Adrenal gland (tissue), 12 donors: ENCODE data around the gene ITPR1. TPM values are rescaled to one million over a fixed set of nuclear protein-coding genes. Genes with fewer than 3 reads are reported as not detected.

ENCODE experiments used
- DNase-seq, 7 donors: peaks; one replicate each; pipeline ENCODE4 v3.0.0-alpha.2; 2019 to 2020
- H3K27ac ChIP-seq, 5 donors: fragments of 200-600 bp; sonication (generic) in 4 of 5; 1 replicate in 3 of 5; 2 replicates in 2 of 5; pipeline versions ENCODE4 v1.5.1 to v1.8.0; 2016 to 2020; ENCODE audit warnings: mild to moderate bottlenecking in 1 of 5
- H3K27me3 ChIP-seq: fragments of 200-600 bp; 2 replicates; pipeline ENCODE4 v1.8.0; 2021
- H3K36me3 ChIP-seq, 2 donors: fragments of 200-600 bp; replicated peaks in 1 of 2; 1 replicate in 1 of 2; 2 replicates in 1 of 2; pipeline versions ENCODE4 v1.5.1 to v1.8.0; 2018 to 2022
- H3K4me1 ChIP-seq, 2 donors: fragments of 200-600 bp; replicated peaks in 1 of 2; 1 replicate in 1 of 2; 2 replicates in 1 of 2; pipeline versions ENCODE4 v1.5.1 to v1.8.0; 2018 to 2021
- H3K4me3 ChIP-seq, 4 donors: fragments of 200-600 bp; sonication (generic) in 3 of 4; one replicate each; pipeline ENCODE4 v1.5.1; 2016 to 2018
- H3K9me3 ChIP-seq, 3 donors: fragments of 200-600 bp; sonication (generic) in 1 of 3; replicated peaks in 1 of 3; 1 replicate in 2 of 3; 2 replicates in 1 of 3; pipeline versions ENCODE4 v1.5.1 to v1.8.0; 2016 to 2021
- POLR2A ChIP-seq, 2 donors: fragments of 450-650 bp; IDR thresholded peaks; one replicate each; pipeline ENCODE4 v1.6.1; 2017; ENCODE audit warnings: antibody characterized with exemption in 2 of 2, mild to moderate bottlenecking in 2 of 2, moderate library complexity in 1 of 2
- WGBS, 4 donors: extraction: QIAGEN DNeasy Blood & Tissue Kit in 2 of 4; methylation state at CpG; one replicate each; pipeline versions ENCODE4 v1.1.5 to v1.1.7; 2013 to 2017; 5-methylcytosine and 5-hydroxymethylcytosine counted together
- intact Hi-C, 2 donors: fragments of 100-400 bp; cut with DNase I; formaldehyde crosslinking; loops; one replicate each; pipeline versions ENCODE4 v1.14.1 to v1.15.0; 2022 to 2023
- polyA plus RNA-seq, 3 donors: library from polyadenylated mRNA; stranded (reverse); fragments of 200-250 nt in 2 of 3; fragments of 350-450 nt in 1 of 3; fragmentation: Illumina TruSeq in 1 of 3; extraction: RNeasy Lipid Tissue Mini Kit (QIAGEN cat#74804) in 1 of 3; gene quantifications; one replicate each; pipeline ENCODE4 v1.2.3, GENCODE V29; 2013 to 2014
- total RNA-seq, 9 donors: library from RNA; depleted of rRNA in 4 of 9; stranded (reverse); fragments of >200 nt in 4 of 9; fragments of 120-200 nt in 1 of 9; fragmentation: NEBNext Ultra II Directional in 1 of 9; extraction: Animal tissue kit (Norgen Biotek cat#: 25700) in 1 of 9; gene quantifications; one replicate each; pipeline versions ENCODE4 v1.1.0 to v1.2.4, GENCODE V29; 2013 to 2023
- TF ChIP-seq, protein P1 (sequence below), 6 experiments: fragments of 450-650 bp in 4 of 6; fragments of 200-600 bp in 2 of 6; sonication (generic) in 1 of 6; IDR thresholded peaks; 1 replicate in 5 of 6; 2 replicates in 1 of 6; pipeline versions ENCODE4 v1.5.1 to v1.8.0; 2016 to 2021; ENCODE audit warnings: antibody characterized with exemption in 6 of 6, mild to moderate bottlenecking in 2 of 6, moderate library complexity in 1 of 6
- donor health status: healthy with polysubstance abuse.
- donor health status: Bipolar disorder and iron deficiency.
- donor health status: DM: yes; HTN: yes; CAD: no.
- donor health status: DM: no; HTN: no; CAD: no.
- donor health status: DM: no; HTN: no; CAD: no.
- donor health status: DM: yes; HTN: yes; CAD: no.

Gene ITPR1
- total and polyA plus RNA-seq, 12 donors = 21.6 to 198 (median 76.6) TPM

DNA sequence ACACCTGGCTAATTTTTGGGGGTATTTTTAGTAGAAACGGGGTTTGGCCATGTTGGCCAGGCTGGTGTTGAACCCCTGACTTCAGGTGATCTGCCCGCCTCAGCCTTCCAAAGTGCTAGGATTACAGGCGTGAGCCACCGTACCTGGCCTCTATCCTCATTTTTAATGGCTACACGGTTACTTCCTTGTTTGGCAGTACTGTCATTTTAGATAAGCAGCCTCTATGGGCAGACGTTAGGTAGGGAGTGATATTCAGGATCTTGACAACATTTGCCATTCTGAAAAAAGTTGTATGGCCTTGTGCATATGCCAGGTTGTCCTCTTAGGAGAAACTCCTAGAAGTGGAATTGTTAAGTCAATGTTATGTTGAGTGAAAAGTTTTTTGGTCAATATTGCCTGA, 141.7 kb downstream of the ITPR1 start:
- Histone ChIP-seq H3K9me3 (no peaks in the 10 kb centered on the region), H3K4me1 (no peaks in the 10 kb centered on the region), H3K4me3 (no peak overlapping the region), H3K27me3 (no peaks in the 10 kb centered on the region), H3K27ac (no peak overlapping the region), H3K36me3 (no peaks in the 10 kb centered on the region)
- intact Hi-C loops = loop anchor here (5.0 to 10.0 kb wide), 4 partner anchors 140 to 288 kb away; partner anchors contain the start of gene ITPR1 (in 1 of the 2)
- 75 to 80% (median 77%) methylated on average over 6 of the region's 6 CpGs for WGBS, 4 donors
- TF ChIP-seq POLR2A (IDR thresholded peaks at IDR 0.05) = no peak
- TF ChIP-seq, protein P1, sequence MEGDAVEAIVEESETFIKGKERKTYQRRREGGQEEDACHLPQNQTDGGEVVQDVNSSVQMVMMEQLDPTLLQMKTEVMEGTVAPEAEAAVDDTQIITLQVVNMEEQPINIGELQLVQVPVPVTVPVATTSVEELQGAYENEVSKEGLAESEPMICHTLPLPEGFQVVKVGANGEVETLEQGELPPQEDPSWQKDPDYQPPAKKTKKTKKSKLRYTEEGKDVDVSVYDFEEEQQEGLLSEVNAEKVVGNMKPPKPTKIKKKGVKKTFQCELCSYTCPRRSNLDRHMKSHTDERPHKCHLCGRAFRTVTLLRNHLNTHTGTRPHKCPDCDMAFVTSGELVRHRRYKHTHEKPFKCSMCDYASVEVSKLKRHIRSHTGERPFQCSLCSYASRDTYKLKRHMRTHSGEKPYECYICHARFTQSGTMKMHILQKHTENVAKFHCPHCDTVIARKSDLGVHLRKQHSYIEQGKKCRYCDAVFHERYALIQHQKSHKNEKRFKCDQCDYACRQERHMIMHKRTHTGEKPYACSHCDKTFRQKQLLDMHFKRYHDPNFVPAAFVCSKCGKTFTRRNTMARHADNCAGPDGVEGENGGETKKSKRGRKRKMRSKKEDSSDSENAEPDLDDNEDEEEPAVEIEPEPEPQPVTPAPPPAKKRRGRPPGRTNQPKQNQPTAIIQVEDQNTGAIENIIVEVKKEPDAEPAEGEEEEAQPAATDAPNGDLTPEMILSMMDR (IDR thresholded peaks at IDR 0.05) = no peak
- DNase-seq = no peak

DNA sequence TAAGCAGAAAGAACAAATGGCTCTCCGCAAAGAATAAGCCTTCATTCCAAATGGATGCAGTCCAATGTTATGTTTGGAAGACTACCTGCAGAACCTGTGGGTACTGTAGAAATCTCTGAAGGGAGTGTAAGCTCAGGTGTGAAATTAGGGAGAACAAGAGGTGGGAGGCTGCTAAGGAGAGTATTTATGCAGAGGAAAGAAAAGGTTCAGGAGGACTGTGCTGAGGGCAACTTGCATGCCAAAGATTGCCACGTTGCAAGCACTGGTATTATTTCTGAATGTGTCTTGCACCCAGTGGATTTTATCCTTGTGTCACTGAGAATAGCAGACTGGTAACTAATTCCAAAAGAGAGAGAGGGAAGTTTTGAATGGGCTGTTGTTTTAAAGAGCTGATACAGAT, 144.1 kb downstream of the ITPR1 start:
- intact Hi-C loops = loop anchor here (10.0 kb wide), 2 partner anchors 142 to 162 kb away; partner anchors contain the start of gene ITPR1 (in 1 of the 2)
- no peak for DNase-seq
- H3K4me3 ChIP-seq = no peak overlapping the region
- 86 to 95% (median 88%) methylated on average over 2 of the region's 2 CpGs for WGBS, 4 donors
- H3K27me3 ChIP-seq = no peaks in the 10 kb centered on the region
- no peak overlapping the region for H3K27ac ChIP-seq
- no peaks in the 10 kb centered on the region for H3K9me3 ChIP-seq
- TF ChIP-seq, protein P1 (IDR thresholded peaks at IDR 0.05) = no peak
- no peak for TF ChIP-seq POLR2A (IDR thresholded peaks at IDR 0.05)
- peaks cover 0 to 4% of the 10 kb centered on the region in 2 donors for H3K36me3 ChIP-seq
- no peaks in the 10 kb centered on the region for H3K4me1 ChIP-seq

DNA sequence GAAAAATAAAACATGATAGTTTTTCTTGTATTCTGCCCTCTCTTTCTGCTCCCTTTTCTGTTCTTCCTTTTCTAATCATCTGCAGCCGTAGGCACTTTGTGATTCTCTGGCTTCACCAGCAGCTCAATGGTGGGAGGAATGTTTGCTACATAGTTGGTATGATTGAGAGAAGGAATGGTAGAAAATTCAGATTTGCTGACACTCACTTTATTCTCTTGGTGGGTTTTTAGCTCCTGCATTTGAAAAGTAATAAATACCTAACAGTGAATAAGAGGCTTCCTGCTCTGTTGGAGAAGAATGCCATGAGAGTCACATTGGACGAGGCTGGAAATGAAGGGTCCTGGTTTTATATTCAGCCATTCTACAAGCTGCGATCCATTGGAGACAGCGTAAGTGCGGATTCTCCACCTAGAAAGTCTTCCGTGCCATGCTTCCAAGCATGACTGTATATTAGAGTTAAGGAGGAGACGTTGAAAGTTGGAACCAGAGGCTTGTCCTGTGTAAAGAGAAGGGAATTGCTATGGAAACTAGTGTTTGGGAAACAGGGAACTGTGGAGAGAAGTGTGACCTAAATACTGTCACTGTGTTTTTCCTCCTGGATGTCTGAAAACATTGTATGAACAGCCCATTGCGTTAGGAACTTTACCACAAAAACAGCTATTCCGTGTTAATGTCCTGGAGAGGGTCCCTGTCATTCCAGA, 148.9 kb downstream of the ITPR1 start:
- Histone ChIP-seq H3K36me3 (peaks cover 0 to 15% of the 10 kb centered on the region in 2 donors), H3K4me1 (no peaks in the 10 kb centered on the region), H3K27ac (no peak overlapping the region), H3K9me3 (no peaks in the 10 kb centered on the region), H3K27me3 (no peaks in the 10 kb centered on the region), H3K4me3 (no peak overlapping the region)
- DNase-seq = no peak
- intact Hi-C loops = no loop called here
- 90 to 97% (median 96%) methylated on average over 9 of the region's 9 CpGs for WGBS, 4 donors
- TF ChIP-seq POLR2A (IDR thresholded peaks at IDR 0.05) = no peak
- TF ChIP-seq, protein P1 (IDR thresholded peaks at IDR 0.05) = no peak

GRCh38 chr3:4642611-4643010, 149.5 kb downstream of the ITPR1 start:
- TF ChIP-seq POLR2A (IDR thresholded peaks at IDR 0.05) = no peak
- TF ChIP-seq, protein P1 (IDR thresholded peaks at IDR 0.05) = no peak
- no peaks in the 10 kb centered on the region for H3K27me3 ChIP-seq
- no peak overlapping the region for H3K4me3 ChIP-seq
- H3K36me3 ChIP-seq = peaks cover 0 to 15% of the 10 kb centered on the region in 2 donors
- intact Hi-C loops = no loop called here
- no peak overlapping the region for H3K27ac ChIP-seq
- 90 to 95% (median 94%) methylated on average over 8 of the region's 8 CpGs for WGBS, 4 donors
- H3K9me3 ChIP-seq = no peaks in the 10 kb centered on the region
- no peak for DNase-seq
- no peaks in the 10 kb centered on the region for H3K4me1 ChIP-seq
